ENCODE results near the gene KCNJ11. TPM values are rescaled to one million over a fixed set of nuclear protein-coding genes. Genes with fewer than 3 reads are reported as not detected.

The KCNJ11 gene
- total RNA-seq, 1 donor from 2014 or later = 1.9 TPM

DNA sequence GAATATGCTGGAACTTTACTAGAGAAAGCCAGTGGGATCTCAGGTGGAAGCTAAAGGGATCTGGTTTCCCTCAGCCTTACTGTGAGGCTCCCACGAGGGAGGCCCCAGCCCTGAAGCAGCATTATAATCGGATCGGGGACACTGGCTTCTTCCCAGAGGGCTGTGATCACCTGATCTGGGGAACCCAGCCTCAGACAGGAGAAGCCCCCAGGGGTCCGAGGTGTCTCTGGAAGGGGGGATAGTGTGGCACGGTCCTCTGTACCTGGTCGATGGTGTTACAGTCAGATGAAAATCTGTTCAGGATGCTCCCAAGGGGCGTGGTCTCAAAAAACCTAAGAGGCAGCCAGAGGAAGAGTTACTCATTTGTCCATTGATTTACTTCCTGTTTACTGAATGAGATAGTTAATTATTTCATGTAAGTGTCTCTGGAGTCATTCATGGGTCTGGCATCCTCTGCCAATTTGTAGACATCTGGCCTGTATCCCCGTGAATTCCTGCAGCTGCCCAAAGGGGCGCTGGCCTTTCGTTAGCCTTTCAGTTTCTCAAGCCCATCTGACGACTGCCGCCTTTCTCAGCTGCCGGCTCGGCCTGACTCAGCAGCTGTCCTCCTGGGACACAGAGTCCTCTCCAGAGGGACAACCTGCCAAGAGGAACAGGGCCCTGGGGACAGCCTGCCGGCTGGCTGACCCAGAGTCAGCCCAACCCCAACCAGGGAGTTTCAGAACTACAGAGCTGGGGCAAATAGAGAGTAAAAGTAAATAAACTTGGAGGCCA, 17.0 kb upstream of the KCNJ11 start:
- Histone ChIP-seq H4K20me1 (ENCODE audit: low read depth) (no peaks in the 10 kb centered on the region), H3K4me1 (peaks cover 6% of the 10 kb centered on the region), H3K4me2 (no peak overlapping the region), H3F3A (ENCODE audit: low read depth) (no peaks in the 10 kb centered on the region), H3K79me2 (ENCODE audit: low read depth) (no peaks in the 10 kb centered on the region), H3K4me3 (no peak overlapping the region), H3K27ac (no peak overlapping the region), H3K9ac (no peak overlapping the region), H3K27me3 (no peaks in the 10 kb centered on the region), H3K36me3 (no peaks in the 10 kb centered on the region), H3K9me3 (ENCODE audit: low read depth) (no peaks in the 10 kb centered on the region), H2AFZ (replicated peaks) (peak overlapping the region; percentile 80)
- no peaks in the 10 kb centered on the region for H3K36me3 Mint-ChIP-seq
- H3K4me3 Mint-ChIP-seq = no peak overlapping the region
- no peaks in the 10 kb centered on the region for H3K9me3 Mint-ChIP-seq
- TF ChIP-seq, protein P1, sequence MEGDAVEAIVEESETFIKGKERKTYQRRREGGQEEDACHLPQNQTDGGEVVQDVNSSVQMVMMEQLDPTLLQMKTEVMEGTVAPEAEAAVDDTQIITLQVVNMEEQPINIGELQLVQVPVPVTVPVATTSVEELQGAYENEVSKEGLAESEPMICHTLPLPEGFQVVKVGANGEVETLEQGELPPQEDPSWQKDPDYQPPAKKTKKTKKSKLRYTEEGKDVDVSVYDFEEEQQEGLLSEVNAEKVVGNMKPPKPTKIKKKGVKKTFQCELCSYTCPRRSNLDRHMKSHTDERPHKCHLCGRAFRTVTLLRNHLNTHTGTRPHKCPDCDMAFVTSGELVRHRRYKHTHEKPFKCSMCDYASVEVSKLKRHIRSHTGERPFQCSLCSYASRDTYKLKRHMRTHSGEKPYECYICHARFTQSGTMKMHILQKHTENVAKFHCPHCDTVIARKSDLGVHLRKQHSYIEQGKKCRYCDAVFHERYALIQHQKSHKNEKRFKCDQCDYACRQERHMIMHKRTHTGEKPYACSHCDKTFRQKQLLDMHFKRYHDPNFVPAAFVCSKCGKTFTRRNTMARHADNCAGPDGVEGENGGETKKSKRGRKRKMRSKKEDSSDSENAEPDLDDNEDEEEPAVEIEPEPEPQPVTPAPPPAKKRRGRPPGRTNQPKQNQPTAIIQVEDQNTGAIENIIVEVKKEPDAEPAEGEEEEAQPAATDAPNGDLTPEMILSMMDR (IDR thresholded peaks at IDR 0.05) = peak; percentile 49
- TF ChIP-seq EZH2 (IDR thresholded peaks at IDR 0.05) = no peak
- TF ChIP-seq EZH2phosphoT487 (IDR thresholded peaks at IDR 0.05) = no peak
- DNase-seq (ENCODE audit: low spot score) = peak; percentile 71
- H3K27me3 Mint-ChIP-seq (ENCODE audit: insufficient read depth, low read depth) = peaks cover 6% of the 10 kb centered on the region
- no peaks in the 10 kb centered on the region for H3K4me1 Mint-ChIP-seq
- peak overlapping the region; percentile 60 for H3K27ac Mint-ChIP-seq

DNA sequence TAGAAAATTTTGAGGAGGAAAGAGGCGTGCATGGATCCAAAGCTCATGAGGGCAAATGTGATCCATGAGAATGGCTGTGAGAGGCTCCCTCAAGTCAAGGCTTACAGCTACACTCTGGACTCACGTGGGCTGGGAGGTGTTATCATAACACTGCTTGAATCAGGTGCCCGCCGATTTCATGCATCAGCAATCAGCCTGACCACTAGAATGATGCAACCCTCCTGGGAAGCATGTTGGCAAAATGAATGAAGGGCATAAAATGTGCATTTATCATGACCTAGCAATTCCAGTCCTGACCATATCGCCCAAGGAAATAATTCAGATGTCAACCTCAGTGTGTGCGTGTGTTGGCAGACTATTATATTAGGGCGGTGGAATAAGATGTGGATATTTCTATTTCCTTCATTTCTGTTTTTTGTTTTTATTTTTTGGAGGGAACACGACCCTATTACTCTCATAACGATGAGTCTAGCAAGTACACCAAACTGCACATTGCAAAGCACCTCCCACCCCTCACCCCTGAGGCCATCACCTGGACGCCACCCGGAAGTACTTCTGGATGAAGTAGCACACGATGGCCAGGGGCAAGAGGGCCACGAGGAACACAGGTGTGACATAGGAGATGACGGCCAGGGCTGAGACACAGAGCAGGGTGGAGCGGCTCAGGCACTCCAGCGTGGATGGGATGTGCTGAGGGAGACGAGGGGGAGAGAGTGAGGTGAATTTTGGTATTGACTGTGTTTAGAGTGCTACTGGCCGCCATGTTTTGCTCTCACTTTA, 15.7 kb upstream of the KCNJ11 start:
- no peaks in the 10 kb centered on the region for H3K79me2 ChIP-seq (ENCODE audit: low read depth)
- TF ChIP-seq, protein P1 (IDR thresholded peaks at IDR 0.05) = no peak
- TF ChIP-seq EZH2 (IDR thresholded peaks at IDR 0.05) (no peak), EZH2phosphoT487 (IDR thresholded peaks at IDR 0.05) (no peak)
- no peaks in the 10 kb centered on the region for H3K27me3 ChIP-seq
- no peak overlapping the region for H3K27ac Mint-ChIP-seq
- peaks cover 8% of the 10 kb centered on the region for H3K27me3 Mint-ChIP-seq (ENCODE audit: insufficient read depth, low read depth)
- no peak overlapping the region for H2AFZ ChIP-seq (replicated peaks)
- no peaks in the 10 kb centered on the region for H3K36me3 Mint-ChIP-seq
- H4K20me1 ChIP-seq (ENCODE audit: low read depth) = no peaks in the 10 kb centered on the region
- no peaks in the 10 kb centered on the region for H3K9me3 Mint-ChIP-seq
- no peak for DNase-seq (ENCODE audit: low spot score)
- no peak overlapping the region for H3K4me2 ChIP-seq
- peaks cover 6% of the 10 kb centered on the region for H3K4me1 ChIP-seq
- H3K4me3 ChIP-seq = no peak overlapping the region
- no peaks in the 10 kb centered on the region for H3K9me3 ChIP-seq (ENCODE audit: low read depth)
- no peak overlapping the region for H3K4me3 Mint-ChIP-seq
- H3K36me3 ChIP-seq = no peaks in the 10 kb centered on the region
- no peaks in the 10 kb centered on the region for H3F3A ChIP-seq (ENCODE audit: low read depth)
- H3K27ac ChIP-seq = no peak overlapping the region
- no peaks in the 10 kb centered on the region for H3K4me1 Mint-ChIP-seq
- H3K9ac ChIP-seq = no peak overlapping the region

DNA sequence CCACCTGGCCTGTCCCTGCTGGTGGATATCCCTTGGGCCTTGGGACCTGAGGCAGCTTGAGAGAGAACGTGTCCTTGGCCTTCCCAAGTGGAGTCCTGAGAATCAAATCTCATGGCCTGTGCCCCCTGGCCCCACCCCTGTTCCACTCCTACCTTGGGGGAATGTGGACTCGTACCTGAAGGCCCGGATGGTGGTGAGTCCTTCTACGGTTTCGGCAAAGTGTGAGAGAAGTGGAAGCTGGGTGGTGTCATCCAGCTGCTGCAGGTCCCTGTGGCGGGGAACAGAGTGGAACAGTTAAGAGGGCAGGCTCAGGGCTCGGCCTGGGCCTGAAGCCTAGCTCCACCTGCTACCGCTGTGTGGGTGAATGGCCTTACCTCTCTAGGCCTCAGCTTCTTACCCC, 14.0 kb upstream of the KCNJ11 start:
- H3K9me3 ChIP-seq (ENCODE audit: low read depth) = no peaks in the 10 kb centered on the region
- no peaks in the 10 kb centered on the region for H4K20me1 ChIP-seq (ENCODE audit: low read depth)
- H3K4me3 ChIP-seq = no peak overlapping the region
- Mint-ChIP-seq H3K4me3 (no peak overlapping the region), H3K36me3 (no peaks in the 10 kb centered on the region), H3K27me3 (ENCODE audit: insufficient read depth, low read depth) (peaks cover 8% of the 10 kb centered on the region), H3K27ac (no peak overlapping the region), H3K4me1 (no peaks in the 10 kb centered on the region), H3K9me3 (no peaks in the 10 kb centered on the region)
- H3K27me3 ChIP-seq = no peaks in the 10 kb centered on the region
- H3K36me3 ChIP-seq = no peaks in the 10 kb centered on the region
- H3K4me2 ChIP-seq = no peak overlapping the region
- H3F3A ChIP-seq (ENCODE audit: low read depth) = no peaks in the 10 kb centered on the region
- TF ChIP-seq EZH2phosphoT487 (IDR thresholded peaks at IDR 0.05) = no peak
- no peak for TF ChIP-seq EZH2 (IDR thresholded peaks at IDR 0.05)
- TF ChIP-seq, protein P1 (IDR thresholded peaks at IDR 0.05) = no peak
- H3K4me1 ChIP-seq = peaks cover 6% of the 10 kb centered on the region
- no peak overlapping the region for H3K27ac ChIP-seq
- H2AFZ ChIP-seq (replicated peaks) = no peak overlapping the region
- no peak overlapping the region for H3K9ac ChIP-seq
- no peak for DNase-seq (ENCODE audit: low spot score)
- H3K79me2 ChIP-seq (ENCODE audit: low read depth) = no peaks in the 10 kb centered on the region

All from neural progenitor cell (in vitro differentiated cells).